GM18951 (cell line): ENCODE measurements around the gene PLVAP.

Experiments used
- POLR2A ChIP-seq: IDR thresholded peaks from 4 replicates; pipeline ENCODE4 v1.6.1; 2011; ENCODE audit warnings: mild to moderate bottlenecking; ENCODE audit not compliant: insufficient read length, insufficient read depth; ENCODE audit errors: extremely low read depth
- in situ Hi-C: fragments of 300-500 bp; cut with MboI; formaldehyde crosslinking; loops from one replicate; pipeline ENCODE4 v1.12.0; 2022; ENCODE audit warnings: low sequenced_read_pairs, mixed read lengths, inconsistent platforms; ENCODE audit not compliant: unreplicated experiment

The PLVAP gene

GRCh38 chr19:17359905-17360800 is 17.0 kb downstream of the PLVAP start:
- in situ Hi-C loops: no loop called here
- TF ChIP-seq POLR2A: no peak

GRCh38 chr19:17358395-17358794 is 18.7 kb downstream of the PLVAP start:
- no peak for TF ChIP-seq POLR2A
- in situ Hi-C loops: no loop called here

- in situ Hi-C loops: no loop called here
- no peak for TF ChIP-seq POLR2A
Observed at GRCh38 chr19:17357724-17358123, 19.4 kb downstream of the PLVAP start.

- in situ Hi-C loops: no loop called here
Observed at GRCh38 chr19:17357078-17357666, 20.0 kb downstream of the PLVAP start.

GRCh38 chr19:17353386-17353785 is 23.8 kb downstream of the PLVAP start:
- in situ Hi-C loops: no loop called here
- TF ChIP-seq POLR2A: no peak

More at GRCh38 chr19:17357078-17357666, 20.0 kb downstream of the PLVAP start:
- no peak for TF ChIP-seq POLR2A

GRCh38 chr19:17352608-17353280 is 24.4 kb downstream of the PLVAP start:
- in situ Hi-C loops: no loop called here
- no peak for TF ChIP-seq POLR2A

- TF ChIP-seq POLR2A: no peak
- in situ Hi-C loops: no loop called here
Observed at GRCh38 chr19:17351815-17352435, 25.2 kb downstream of the PLVAP start.

GRCh38 chr19:17348700-17349099 is 28.4 kb downstream of the PLVAP start:
- no peak for TF ChIP-seq POLR2A
- in situ Hi-C loops: loop anchor here (5.0 kb wide), 1 partner anchor 39 kb away; no protein-coding TSS in a partner anchor

- in situ Hi-C loops: loop anchor here (5.0 kb wide), 1 partner anchor 39 kb away; no protein-coding TSS in a partner anchor
- TF ChIP-seq POLR2A: no peak
Observed at GRCh38 chr19:17347877-17348276, 29.3 kb downstream of the PLVAP start.

- in situ Hi-C loops: loop anchor here (5.0 kb wide), 1 partner anchor 40 kb away; no protein-coding TSS in a partner anchor
- TF ChIP-seq POLR2A: no peak
Observed at GRCh38 chr19:17347361-17347760, 29.8 kb downstream of the PLVAP start.

GRCh38 chr19:17346109-17346671 is 31.0 kb downstream of the PLVAP start:
- in situ Hi-C loops: loop anchor here (5.0 kb wide), 1 partner anchor 41 kb away; no protein-coding TSS in a partner anchor
- TF ChIP-seq POLR2A: no peak

GRCh38 chr19:17341845-17342244 is 35.3 kb downstream of the PLVAP start:
- in situ Hi-C loops: no loop called here
- TF ChIP-seq POLR2A: no peak

GRCh38 chr19:17341386-17341785 is 35.8 kb downstream of the PLVAP start:
- no peak for TF ChIP-seq POLR2A
- in situ Hi-C loops: no loop called here

GRCh38 chr19:17340871-17341357 is 36.2 kb downstream of the PLVAP start:
- in situ Hi-C loops: no loop called here
- no peak for TF ChIP-seq POLR2A
